IPS DF 6.9 (cell line): ENCODE measurements around the gene PTDSS2.
"Not testable (repeated sequence)": the region's sequence is repeated elsewhere in the genome, so short reads cannot be mapped to it uniquely, and the experiment has no call there.

Source experiments
- DNase-seq: peaks from one replicate; pipeline ENCODE4 v3.0.0-alpha.2; 2013; ENCODE audit warnings: low read depth, low spot score
- H3K27ac ChIP-seq: one replicate; pipeline ENCODE4 v1.5.1; 2013; ENCODE audit warnings: low read length, control low read depth
- H3K27me3 ChIP-seq: 2 replicates; pipeline ENCODE4 v1.6.1; 2013; ENCODE audit warnings: mild to moderate bottlenecking, low read length; ENCODE audit not compliant: control insufficient read depth, insufficient read depth
- H3K36me3 ChIP-seq: 2 replicates; pipeline ENCODE4 v1.6.1; 2013; ENCODE audit warnings: low read length; ENCODE audit not compliant: control insufficient read depth, insufficient read depth
- H3K4me1 ChIP-seq: 2 replicates; pipeline ENCODE4 v1.6.1; 2013; ENCODE audit warnings: low read length; ENCODE audit not compliant: control insufficient read depth, insufficient read depth
- H3K4me3 ChIP-seq: 2 replicates; pipeline ENCODE4 v1.5.1; 2013; ENCODE audit warnings: mild to moderate bottlenecking, low read length
- H3K9me3 ChIP-seq: 2 replicates; pipeline ENCODE4 v1.6.1; 2013; ENCODE audit warnings: low read length, inconsistent platforms; ENCODE audit not compliant: control insufficient read depth, insufficient read depth
- WGBS: extraction: QIAGEN DNeasy Blood & Tissue Kit; methylation state at CpG from one replicate; pipeline ENCODE4 v1.1.7; 2013; ENCODE audit warnings: mixed read lengths, missing lambda C conversion rate; ENCODE audit not compliant: insufficient read length, insufficient coverage; 5-methylcytosine and 5-hydroxymethylcytosine counted together

PTDSS2 gene

DNA sequence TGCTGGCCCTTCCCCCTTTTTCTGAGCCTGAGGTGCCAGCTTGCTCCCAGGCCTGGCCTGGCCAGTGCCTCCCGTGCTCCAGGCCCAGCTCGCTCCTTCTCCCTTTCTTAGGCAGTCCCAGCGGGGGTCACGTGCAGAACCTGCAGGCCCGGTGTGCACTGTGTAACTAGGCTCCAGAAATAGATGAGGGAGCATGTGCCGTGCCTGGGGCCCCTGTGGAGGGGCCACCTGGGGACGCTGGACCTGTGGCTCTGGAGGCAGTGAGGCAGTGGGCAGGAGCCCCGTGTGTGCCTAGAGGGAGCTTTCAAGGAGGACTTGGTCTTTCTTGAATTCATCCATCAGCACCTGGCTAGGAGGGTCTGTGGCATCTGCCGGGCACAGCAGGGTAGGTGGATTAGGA is 11.5 kb downstream of the PTDSS2 start:
- no peak for DNase-seq
- H3K9me3 ChIP-seq: no peaks in the 10 kb centered on the region
- H3K4me1 ChIP-seq: peaks cover 2% of the 10 kb centered on the region; the same call in 1 of the 2 replicates
- no peak overlapping the region for H3K27ac ChIP-seq
- H3K4me3 ChIP-seq: no peak overlapping the region
- no peaks in the 10 kb centered on the region for H3K27me3 ChIP-seq
- peaks cover 13% of the 10 kb centered on the region; the same call in 1 of the 2 replicates for H3K36me3 ChIP-seq
- WGBS: no CpG with 5 or more reads among the region's 9 CpGs

GRCh38 chr11:462107-462890 is 12.2 kb downstream of the PTDSS2 start:
- H3K4me3 ChIP-seq: no peak overlapping the region
- H3K27ac ChIP-seq: no peak overlapping the region
- no peak for DNase-seq
- no peaks in the 10 kb centered on the region for H3K27me3 ChIP-seq
- H3K9me3 ChIP-seq: no peaks in the 10 kb centered on the region
- H3K36me3 ChIP-seq: peaks cover 13% of the 10 kb centered on the region; the same call in 1 of the 2 replicates
- no peaks in the 10 kb centered on the region for H3K4me1 ChIP-seq
- WGBS: no CpG with 5 or more reads among the region's 16 CpGs

DNA sequence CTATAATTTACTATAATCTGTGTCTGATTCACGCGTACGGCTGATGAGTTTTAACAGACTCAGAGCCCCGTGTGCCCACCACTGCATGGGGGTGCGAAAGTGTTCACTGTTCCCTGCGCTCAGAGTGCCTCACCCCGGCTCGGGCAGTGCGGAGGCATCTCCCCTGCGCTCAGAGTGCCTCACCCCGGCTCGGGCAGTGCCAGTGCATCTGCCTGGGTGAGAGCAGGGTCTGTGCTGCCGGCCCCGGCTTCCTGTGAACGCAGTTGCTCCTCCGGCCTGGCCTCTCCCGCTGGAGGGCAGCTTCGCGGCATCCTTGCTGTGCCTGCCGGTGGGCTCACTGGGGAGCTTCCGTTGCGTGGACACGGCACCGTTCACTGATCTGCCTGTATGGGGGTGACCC is 14.2 kb downstream of the PTDSS2 start:
- H3K4me1 ChIP-seq: peaks cover 4% of the 10 kb centered on the region; the same call in 1 of the 2 replicates

GRCh38 chr11:465896-466530 is 15.9 kb downstream of the PTDSS2 start:
- Histone ChIP-seq H3K4me1 (peaks cover 6% of the 10 kb centered on the region), H3K36me3 (peaks cover 9% of the 10 kb centered on the region; the same call in 1 of the 2 replicates), H3K9me3 (no peaks in the 10 kb centered on the region), H3K27ac (no peak overlapping the region), H3K27me3 (no peaks in the 10 kb centered on the region), H3K4me3 (no peak overlapping the region)
- no peak for DNase-seq
- no CpG with 5 or more reads among the region's 9 CpGs for WGBS

More for the DNA sequence above, 14.2 kb downstream of the PTDSS2 start:
- H3K9me3 ChIP-seq: no peaks in the 10 kb centered on the region
- no peak overlapping the region for H3K4me3 ChIP-seq
- peaks cover 13% of the 10 kb centered on the region; the same call in 1 of the 2 replicates for H3K36me3 ChIP-seq
- no peak for DNase-seq
- no CpG with 5 or more reads among the region's 24 CpGs for WGBS
- H3K27me3 ChIP-seq: no peaks in the 10 kb centered on the region
- H3K27ac ChIP-seq: no peak overlapping the region

- Histone ChIP-seq H3K36me3 (peaks cover 3% of the 10 kb centered on the region; the same call in 1 of the 2 replicates), H3K27me3 (no peaks in the 10 kb centered on the region), H3K9me3 (no peaks in the 10 kb centered on the region), H3K27ac (no peak overlapping the region), H3K4me1 (peaks cover 6% of the 10 kb centered on the region), H3K4me3 (no peak overlapping the region)
- no peak for DNase-seq
- no CpG with 5 or more reads among the region's 12 CpGs for WGBS
These were observed 18.0 kb downstream of the PTDSS2 start for GRCh38 chr11:468036-468435.

GRCh38 chr11:468493-468892 is 18.4 kb downstream of the PTDSS2 start:
- H3K4me1 ChIP-seq: peaks cover 6% of the 10 kb centered on the region
- H3K4me3 ChIP-seq: no peak overlapping the region
- H3K27me3 ChIP-seq: no peaks in the 10 kb centered on the region
- no peaks in the 10 kb centered on the region for H3K9me3 ChIP-seq
- no peak overlapping the region for H3K27ac ChIP-seq
- no CpG with 5 or more reads among the region's 6 CpGs for WGBS
- H3K36me3 ChIP-seq: peaks cover 3% of the 10 kb centered on the region; the same call in 1 of the 2 replicates
- DNase-seq: no peak

GRCh38 chr11:469026-469683 is 19.1 kb downstream of the PTDSS2 start:
- H3K27ac ChIP-seq, H3K4me1 ChIP-seq, DNase-seq, H3K36me3 ChIP-seq, H3K27me3 ChIP-seq, H3K9me3 ChIP-seq, H3K4me3 ChIP-seq: not testable (repeated sequence)
- no CpG with 5 or more reads among the region's 19 CpGs for WGBS

GRCh38 chr11:469684-470560 is 19.8 kb downstream of the PTDSS2 start:
- Histone ChIP-seq H3K27me3 (no peaks in the 10 kb centered on the region), H3K4me3 (no peak overlapping the region), H3K4me1 (peaks cover 6% of the 10 kb centered on the region), H3K27ac (no peak overlapping the region), H3K9me3 (no peaks in the 10 kb centered on the region), H3K36me3 (no peaks in the 10 kb centered on the region; the same call in 1 of the 2 replicates)
- WGBS: no CpG with 5 or more reads among the region's 28 CpGs
- DNase-seq: no peak

DNA sequence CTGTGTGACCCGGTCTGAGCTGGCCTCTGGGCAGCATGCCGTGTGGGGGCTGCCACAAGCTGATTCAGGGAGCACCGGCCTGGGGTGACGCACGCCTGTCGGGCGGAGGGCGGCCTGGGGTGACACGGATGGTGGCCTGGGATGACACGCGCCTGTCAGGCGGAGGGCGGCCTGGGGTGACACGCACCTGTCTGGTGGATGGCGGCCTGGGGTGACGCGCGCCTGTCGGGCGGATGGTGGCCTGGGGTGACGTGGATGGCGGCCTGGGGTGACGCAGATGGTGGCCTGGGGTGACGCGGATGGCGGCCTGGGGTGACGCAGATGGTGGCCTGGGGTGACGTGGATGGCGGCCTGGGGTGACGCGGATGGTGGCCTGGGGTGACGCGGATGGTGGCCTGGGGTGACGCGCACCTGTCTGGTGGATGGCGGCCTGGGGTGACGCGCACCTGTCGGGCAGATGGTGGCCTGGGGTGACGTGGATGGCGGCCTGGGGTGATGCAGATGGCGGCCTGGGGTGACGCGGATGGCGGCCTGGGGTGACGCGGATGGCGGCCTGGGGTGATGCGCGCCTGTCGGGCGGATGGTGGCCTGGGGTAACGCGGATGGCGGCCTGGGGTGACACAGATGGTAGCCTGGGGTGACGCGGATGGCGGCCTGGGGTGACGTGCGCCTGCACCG is 21.5 kb downstream of the PTDSS2 start:
- WGBS: no CpG with 5 or more reads among the region's 61 CpGs
- no peak overlapping the region for H3K4me3 ChIP-seq
- H3K36me3 ChIP-seq: no peaks in the 10 kb centered on the region; the same call in 1 of the 2 replicates
- H3K9me3 ChIP-seq: no peaks in the 10 kb centered on the region
- DNase-seq: no peak
- H3K4me1 ChIP-seq: peaks cover 6% of the 10 kb centered on the region
- H3K27ac ChIP-seq: no peak overlapping the region
- no peaks in the 10 kb centered on the region for H3K27me3 ChIP-seq
